PC-3 (cell line): ENCODE data around the gene VTA1. TPM values are rescaled to one million over a fixed set of nuclear protein-coding genes. Genes with fewer than 3 reads are reported as not detected.

Source experiments
- ATAC-seq: fragments of 200-7000 bp; cut with Tn5 transposase; 2 replicates; pipeline ENCODE4 v1.9.1; 2020; ENCODE audit warnings: mild to moderate bottlenecking, moderate library complexity
- BruUV-seq: library from RNA; stranded (reverse); fragments of 400-500 nt; replicated peaks from 2 replicates; lab custom pipeline; 2021; lab: Mats Ljungman, UMichigan
- CTCF ChIA-PET: fragments of 300-600 bp; sonication (Branson Sonifier 250); formaldehyde crosslinking; loops from one replicate; lab custom pipeline; 2022; ENCODE audit warnings: antibody characterized with exemption; lab: Charles Lee
- POLR2A ChIA-PET: fragments of 300-600 bp; sonication (Branson Sonifier 250); formaldehyde crosslinking; loops from one replicate; lab custom pipeline; 2022; ENCODE audit warnings: antibody characterized with exemption; ENCODE audit not compliant: unreplicated experiment; lab: Charles Lee
- DNase-seq: peaks from one replicate; pipeline ENCODE4 v3.0.0-alpha.2; 2015
- H2AFZ ChIP-seq: fragments of 300-600 bp; sonication (generic); 2 replicates; pipeline ENCODE4 v1.6.0; 2016; ENCODE audit warnings: antibody characterized with exemption, low read length
- H3F3A ChIP-seq: fragments of 300-600 bp; sonication (generic); one replicate; pipeline ENCODE4 v1.6.0; 2017; ENCODE audit warnings: antibody characterized with exemption, low read length, control low read depth, mild to moderate bottlenecking; ENCODE audit not compliant: unreplicated experiment
- H3K27ac ChIP-seq: fragments of 300-600 bp; sonication (generic); 2 replicates; pipeline ENCODE4 v1.5.1; 2016; ENCODE audit warnings: mild to moderate bottlenecking, low read length
- H3K27me3 ChIP-seq: fragments of 300-600 bp; sonication (generic); 2 replicates; pipeline ENCODE4 v1.6.1; 2016; ENCODE audit warnings: low read length, mixed read lengths
- H3K36me3 ChIP-seq: fragments of 300-600 bp; sonication (generic); 2 replicates; pipeline ENCODE4 v1.6.1; 2016; ENCODE audit warnings: low read depth, mixed run types, low read length, mixed read lengths
- H3K4me1 ChIP-seq: fragments of 300-600 bp; sonication (generic); 2 replicates; pipeline ENCODE4 v1.5.1; 2016; ENCODE audit warnings: low read length; ENCODE audit not compliant: insufficient read depth
- H3K4me2 ChIP-seq: fragments of 300-600 bp; sonication (generic); 2 replicates; pipeline ENCODE4 v1.6.0; 2016; ENCODE audit warnings: low read length
- H3K4me3 ChIP-seq: fragments of 300-600 bp; sonication (generic); 2 replicates; pipeline ENCODE4 v1.5.1; 2016; ENCODE audit warnings: mild to moderate bottlenecking, low read length, mixed read lengths
- H3K79me2 ChIP-seq: fragments of 300-600 bp; sonication (generic); 2 replicates; pipeline ENCODE4 v1.6.1; 2017; ENCODE audit warnings: low read length, mixed read lengths
- H3K9ac ChIP-seq: fragments of 300-600 bp; sonication (generic); 2 replicates; pipeline ENCODE4 v1.6.0; 2016; ENCODE audit warnings: mild to moderate bottlenecking, low read length
- H3K9me2 ChIP-seq: fragments of 300-600 bp; sonication (generic); replicated peaks from 2 replicates; pipeline ENCODE4 v1.6.1; 2016; ENCODE audit warnings: mixed run types, low read length, mixed read lengths
- H3K9me3 ChIP-seq: fragments of 300-600 bp; sonication (generic); 2 replicates; pipeline ENCODE4 v1.6.1; 2016; ENCODE audit warnings: low read length, mixed read lengths
- H4K20me1 ChIP-seq: fragments of 300-600 bp; sonication (generic); 2 replicates; pipeline ENCODE4 v1.6.1; 2016; ENCODE audit warnings: low read length, mixed read lengths
- CTCF ChIP-seq: fragments of 300-600 bp; sonication (generic); conservative IDR thresholded peaks from 2 replicates; pipeline ENCODE4 v1.5.1; 2017; ENCODE audit warnings: antibody characterized with exemption, low read depth, mild to moderate bottlenecking, low read length
- EZH2 ChIP-seq: fragments of 300-600 bp; sonication (generic); IDR thresholded peaks from one replicate; pipeline ENCODE4 v1.6.1; 2017; ENCODE audit warnings: antibody characterized with exemption, mild to moderate bottlenecking, low read length; ENCODE audit not compliant: unreplicated experiment
- EZH2phosphoT487 ChIP-seq: fragments of 300-600 bp; sonication (generic); IDR thresholded peaks from 2 replicates; pipeline ENCODE4 v1.6.1; 2018; ENCODE audit warnings: mild to moderate bottlenecking, antibody characterized with exemption, low read length, borderline replicate concordance
- intact Hi-C: fragments of 100-400 bp; cut with micrococcal nuclease; formaldehyde crosslinking; loops from 2 replicates; pipeline ENCODE4 v1.9.0; 2023
- total RNA-seq: library from RNA; depleted of rRNA; stranded (reverse); fragments of >200 nt; gene quantifications from 2 replicates; pipeline ENCODE4 v1.2.3, GENCODE V29; 2014

Gene VTA1
- total RNA-seq, 1 experiment from 2014 or later: 38.6 TPM

GRCh38 chr6:142213402-142213801 is 66.3 kb downstream of the VTA1 start:
- TF ChIP-seq CTCF (no peak), EZH2phosphoT487 (no peak), EZH2 (no peak)
- no peaks in the 10 kb centered on the region for H3K9me2 ChIP-seq
- H3K79me2 ChIP-seq: no peaks in the 10 kb centered on the region
- CTCF ChIA-PET: no interaction called here
- H3K4me3 ChIP-seq: no peak overlapping the region
- BruUV-seq: no TSS peak
- POLR2A ChIA-PET: no interaction called here
- no peak overlapping the region for H2AFZ ChIP-seq
- ATAC-seq (no peak), DNase-seq (no peak)
- no peaks in the 10 kb centered on the region for H3K9me3 ChIP-seq
- H4K20me1 ChIP-seq: no peaks in the 10 kb centered on the region
- H3K4me2 ChIP-seq: no peak overlapping the region
- intact Hi-C loops: loop anchor here (10.0 kb wide), 1 partner anchor 81 kb away; no protein-coding TSS in a partner anchor
- no peak overlapping the region for H3K9ac ChIP-seq
- H3F3A ChIP-seq: no peaks in the 10 kb centered on the region
- no peaks in the 10 kb centered on the region for H3K27me3 ChIP-seq
- H3K4me1 ChIP-seq: no peaks in the 10 kb centered on the region
- H3K27ac ChIP-seq: no peak overlapping the region
- H3K36me3 ChIP-seq: peaks cover 36% of the 10 kb centered on the region

- ChIA-PET CTCF (no interaction called here), POLR2A (no interaction called here)
- TF ChIP-seq EZH2phosphoT487 (no peak), EZH2 (no peak)
- ATAC-seq (no peak), DNase-seq (no peak)
- Histone ChIP-seq H3K79me2 (no peaks in the 10 kb centered on the region), H3F3A (no peaks in the 10 kb centered on the region), H3K4me2 (no peak overlapping the region), H3K4me3 (no peak overlapping the region), H3K9me2 (no peaks in the 10 kb centered on the region), H3K4me1 (no peaks in the 10 kb centered on the region), H4K20me1 (no peaks in the 10 kb centered on the region), H3K9me3 (no peaks in the 10 kb centered on the region), H3K27me3 (no peaks in the 10 kb centered on the region), H3K27ac (no peak overlapping the region), H3K36me3 (peaks cover 14% of the 10 kb centered on the region), H2AFZ (no peak overlapping the region), H3K9ac (no peak overlapping the region)
- intact Hi-C loops: loop anchor here (10.0 kb wide), 1 partner anchor 76 kb away; no protein-coding TSS in a partner anchor
- no TSS peak for BruUV-seq
Observed at GRCh38 chr6:142218446-142218845, 71.4 kb downstream of the VTA1 start.

DNA sequence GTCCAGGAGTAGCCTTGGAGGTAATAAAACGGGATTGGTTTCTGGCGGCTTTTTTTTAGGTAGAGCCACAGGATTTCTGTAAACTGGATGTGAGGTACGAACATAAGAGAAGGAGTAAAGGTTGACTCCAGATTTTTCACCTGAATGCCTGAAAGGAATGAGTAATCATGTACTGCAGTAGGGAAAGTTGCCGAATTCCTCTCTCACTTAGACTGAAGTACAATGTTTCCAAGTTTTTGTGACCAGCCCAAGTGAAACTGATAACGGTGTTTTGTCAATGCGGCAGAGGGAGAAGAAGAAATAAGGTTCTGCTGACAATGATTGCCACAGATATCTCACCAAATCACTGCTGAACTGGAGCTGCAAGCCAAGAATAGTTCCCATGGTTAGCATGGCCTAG is 75.0 kb downstream of the VTA1 start:
- H3K9ac ChIP-seq: no peak overlapping the region
- no peaks in the 10 kb centered on the region for H3K27me3 ChIP-seq
- no peaks in the 10 kb centered on the region for H4K20me1 ChIP-seq
- ATAC-seq: no peak
- no peak for DNase-seq
- H3K27ac ChIP-seq: no peak overlapping the region
- BruUV-seq: no TSS peak
- H3K9me3 ChIP-seq: no peaks in the 10 kb centered on the region
- ChIA-PET CTCF (no interaction called here), POLR2A (no interaction called here)
- H3K9me2 ChIP-seq: no peaks in the 10 kb centered on the region
- H3K4me1 ChIP-seq: no peaks in the 10 kb centered on the region
- H2AFZ ChIP-seq: no peak overlapping the region
- TF ChIP-seq EZH2phosphoT487 (no peak), EZH2 (no peak), CTCF (no peak)
- peaks cover 9% of the 10 kb centered on the region; the same call in 1 of the 2 replicates for H3K36me3 ChIP-seq
- H3K4me2 ChIP-seq: no peak overlapping the region
- intact Hi-C loops: no loop called here
- no peak overlapping the region for H3K4me3 ChIP-seq
- H3K79me2 ChIP-seq: no peaks in the 10 kb centered on the region
- H3F3A ChIP-seq: no peaks in the 10 kb centered on the region
